HCT116 (cell line): ENCODE data around the gene MYH3. TPM values are rescaled to one million over a fixed set of nuclear protein-coding genes. Genes with fewer than 3 reads are reported as not detected.

Source experiments
- ATAC-seq: fragments of 200-7000 bp; cut with Tn5 transposase; 2 replicates; pipeline ENCODE4 v1.9.1; 2020; ENCODE audit warnings: mild to moderate bottlenecking, moderate library complexity
- BruUV-seq: library from RNA; stranded (reverse); fragments of 400-500 nt; replicated peaks from 2 replicates; lab custom pipeline; 2021; lab: Mats Ljungman, UMichigan
- CTCF ChIA-PET: fragments of 300-600 bp; sonication (Branson Sonifier 250); formaldehyde crosslinking; loops from one replicate; lab custom pipeline; 2021; ENCODE audit warnings: antibody characterized with exemption; lab: Charles Lee
- POLR2A ChIA-PET: fragments of 300-600, 350-600 bp; sonication (Branson Sonifier 250); formaldehyde crosslinking; loops from one replicate; lab custom pipeline; 2021; ENCODE audit warnings: antibody characterized with exemption; lab: Charles Lee
- RAD21 ChIA-PET, 2 experiments: fragments of 300-600 bp; sonication (Branson Sonifier 250); formaldehyde crosslinking; loops; one replicate each; lab custom pipeline; 2023; ENCODE audit warnings: low total read pairs in 2 of 2; ENCODE audit not compliant: uncharacterized antibody in 2 of 2, unreplicated experiment in 2 of 2, low non-redundant PET in 1 of 2; lab: Charles Lee
- DNase-seq: peaks from one replicate; pipeline ENCODE4 v3.0.0-alpha.2; 2010; ENCODE audit warnings: low read depth, low spot score
- H2AFZ ChIP-seq: fragments of 200-600 bp; shearing (Covaris generic), sonication (generic); 2 replicates; pipeline ENCODE4 v1.6.1; 2017; ENCODE audit warnings: low read depth, mixed run types, mixed read lengths, antibody characterized with exemption, low read length; ENCODE audit not compliant: poor library complexity, severe bottlenecking
- H3K27ac ChIP-seq: 2 replicates; pipeline ENCODE4 v1.5.1; 2012; ENCODE audit warnings: low read depth, low read length
- H3K27me3 ChIP-seq: fragments of 200-600 bp; sonication (generic); 2 replicates; pipeline ENCODE4 v1.6.1; 2016; ENCODE audit warnings: mixed run types, low read length, mixed read lengths; ENCODE audit not compliant: insufficient read depth
- H3K36me3 ChIP-seq, 2 experiments: fragments of 200-500 bp in 1 of 2; fragments of 200-600 bp in 1 of 2; sonication (Bioruptor generic) in 1 of 2; sonication (generic) in 1 of 2; 2 replicates each; pipeline versions ENCODE4 v1.5.1 to v1.6.1; 2014 to 2016; ENCODE audit warnings: low read length in 2 of 2, inconsistent platforms in 1 of 2, mixed read lengths in 1 of 2, mixed run types in 1 of 2; ENCODE audit not compliant: insufficient read depth in 2 of 2, control insufficient read depth in 1 of 2
- H3K4me1 ChIP-seq, 2 experiments: fragments of 200-600 bp in 1 of 2; sonication (generic) in 1 of 2; 2 replicates each; pipeline versions ENCODE4 v1.5.1 to v1.6.1; 2012 to 2017; ENCODE audit warnings: low read length in 2 of 2, inconsistent platforms in 1 of 2, mild to moderate bottlenecking in 1 of 2, mixed read lengths in 1 of 2, mixed run types in 1 of 2, moderate library complexity in 1 of 2; ENCODE audit not compliant: insufficient read depth in 2 of 2, control insufficient read depth in 1 of 2
- H3K4me2 ChIP-seq: fragments of 200-600 bp; sonication (generic); 2 replicates; pipeline ENCODE4 v1.6.1; 2017; ENCODE audit warnings: mixed run types, low read length, mixed read lengths
- H3K4me3 ChIP-seq, 2 experiments: fragments of 200-600 bp in 1 of 2; sonication (generic) in 1 of 2; replicated peaks in 1 of 2; 2 replicates each; pipeline ENCODE4 v1.5.1; 2011 to 2016; ENCODE audit warnings: low read length in 2 of 2, control low read depth in 1 of 2, low read depth in 1 of 2, mild to moderate bottlenecking in 1 of 2, mixed read lengths in 1 of 2, mixed run types in 1 of 2
- H3K79me2 ChIP-seq: fragments of 200-600 bp; sonication (generic); 2 replicates; pipeline ENCODE4 v1.6.1; 2017; ENCODE audit warnings: mild to moderate bottlenecking, mixed run types, low read length, moderate library complexity, mixed read lengths; ENCODE audit not compliant: insufficient read depth
- H3K9ac ChIP-seq: fragments of 200-600 bp; sonication (generic); 2 replicates; pipeline ENCODE4 v1.6.1; 2016; ENCODE audit warnings: low read length, mixed read lengths
- H3K9me2 ChIP-seq: fragments of 200-600 bp; sonication (generic), shearing (Covaris generic); 2 replicates; pipeline ENCODE4 v1.6.1; 2017; ENCODE audit warnings: mixed run types, mild to moderate bottlenecking, moderate library complexity; ENCODE audit not compliant: insufficient read depth
- H3K9me3 ChIP-seq, 2 experiments: fragments of 200-500 bp in 1 of 2; fragments of 200-600 bp in 1 of 2; sonication (Bioruptor generic) in 1 of 2; sonication (generic) in 1 of 2; 2 replicates each; pipeline ENCODE4 v1.6.1; 2014 to 2017; ENCODE audit warnings: low read length in 2 of 2, mixed read lengths in 2 of 2, inconsistent platforms in 1 of 2, low read depth in 1 of 2, mild to moderate bottlenecking in 1 of 2, mixed run types in 1 of 2, moderate library complexity in 1 of 2; ENCODE audit not compliant: control insufficient read depth in 1 of 2, insufficient read depth in 1 of 2
- H4K20me1 ChIP-seq: fragments of 200-600 bp; sonication (generic), shearing (Covaris generic); 2 replicates; pipeline ENCODE4 v1.6.1; 2017; ENCODE audit warnings: mixed run types, mild to moderate bottlenecking, moderate library complexity; ENCODE audit not compliant: insufficient read depth
- CBX3 ChIP-seq: IDR thresholded peaks from 2 replicates; pipeline ENCODE4 v1.6.1; 2012; ENCODE audit warnings: low read depth
- EGR1 ChIP-seq: IDR thresholded peaks from 2 replicates; pipeline ENCODE4 v1.6.1; 2012; ENCODE audit warnings: low read depth
- ELF1 ChIP-seq: IDR thresholded peaks from 2 replicates; pipeline ENCODE4 v1.6.1; 2012; ENCODE audit warnings: low read depth, borderline replicate concordance
- EZH2 ChIP-seq: fragments of 200-600 bp; sonication (generic); IDR thresholded peaks from 2 replicates; pipeline ENCODE4 v1.6.1; 2017; ENCODE audit warnings: antibody characterized with exemption, mixed run types
- EZH2phosphoT487 ChIP-seq: fragments of 200-600 bp; IDR thresholded peaks from 2 replicates; pipeline ENCODE4 v1.6.1; 2018; ENCODE audit warnings: antibody characterized with exemption, borderline replicate concordance
- FOSL1 ChIP-seq: IDR thresholded peaks from 2 replicates; pipeline ENCODE4 v1.6.1; 2012; ENCODE audit warnings: low read depth
- JUND ChIP-seq: IDR thresholded peaks from 2 replicates; pipeline ENCODE4 v1.6.1; 2012
- POLR2AphosphoS5 ChIP-seq: IDR thresholded peaks from 2 replicates; pipeline ENCODE4 v1.6.1; 2011; ENCODE audit warnings: mild to moderate bottlenecking, low read depth, low read length, moderate library complexity
- RAD21 ChIP-seq: IDR thresholded peaks from 2 replicates; pipeline ENCODE4 v1.6.1; 2012; ENCODE audit warnings: low read depth, mild to moderate bottlenecking
- REST ChIP-seq: IDR thresholded peaks from 2 replicates; pipeline ENCODE4 v1.6.1; 2012; ENCODE audit warnings: low read depth
- SIN3A ChIP-seq: IDR thresholded peaks from 2 replicates; pipeline ENCODE4 v1.6.1; 2012; ENCODE audit warnings: low read depth
- SP1 ChIP-seq: IDR thresholded peaks from 2 replicates; pipeline ENCODE4 v1.6.1; 2012; ENCODE audit warnings: low read depth
- SRF ChIP-seq: IDR thresholded peaks from 2 replicates; pipeline ENCODE4 v1.6.1; 2012; ENCODE audit warnings: low read depth
- TCF7L2 ChIP-seq: IDR thresholded peaks from 2 replicates; pipeline ENCODE4 v1.7.0; 2011; ENCODE audit warnings: borderline replicate concordance, inconsistent platforms; ENCODE audit not compliant: insufficient read depth, insufficient read length; ENCODE audit errors: extremely low read depth
- YY1 ChIP-seq: IDR thresholded peaks from 2 replicates; pipeline ENCODE4 v1.6.1; 2011; ENCODE audit warnings: low read length, low read depth, moderate library complexity, mild to moderate bottlenecking; ENCODE audit not compliant: insufficient replicate concordance; ENCODE audit errors: extremely low read depth
- ZBTB33 ChIP-seq: IDR thresholded peaks from 2 replicates; pipeline ENCODE4 v1.6.1; 2011; ENCODE audit warnings: mild to moderate bottlenecking, low read length, moderate library complexity; ENCODE audit not compliant: insufficient replicate concordance; ENCODE audit errors: extremely low read depth
- ZNF274 ChIP-seq: fragments of 200-500 bp; sonication (Bioruptor generic); IDR thresholded peaks from 2 replicates; pipeline ENCODE4 v1.6.1; 2014; ENCODE audit warnings: mild to moderate bottlenecking, low read depth, low read length, inconsistent platforms
- intact Hi-C: fragments of 100-400 bp; cut with micrococcal nuclease; formaldehyde crosslinking; loops from 2 replicates; pipeline ENCODE4 v1.10.0; 2022
- total RNA-seq: library from RNA; stranded (reverse); gene quantifications from one replicate; pipeline ENCODE4 v1.2.1, GENCODE V29; 2021; ENCODE audit not compliant: unreplicated experiment

The MYH3 gene
- total RNA-seq, 1 experiment from 2014 or later = 1.6 TPM

GRCh38 chr17:10633738-10634379 lies 23.2 kb downstream of the MYH3 start (continued):
- TF ChIP-seq EZH2phosphoT487 (no peak), ZNF274 (no peak), REST (no peak), SRF (no peak), SP1 (no peak)

- Histone ChIP-seq H3K9ac (no peak overlapping the region), H3K4me2 (no peak overlapping the region), H3K9me3 (no peaks in the 10 kb centered on the region), H3K4me1 (no peaks in the 10 kb centered on the region), H3K27me3 (no peaks in the 10 kb centered on the region), H2AFZ (no peak overlapping the region), H4K20me1 (no peaks in the 10 kb centered on the region), H3K36me3 (no peaks in the 10 kb centered on the region), H3K4me3 (no peak overlapping the region), H3K79me2 (no peaks in the 10 kb centered on the region), H3K9me2 (no peaks in the 10 kb centered on the region), H3K27ac (no peak overlapping the region)
- BruUV-seq = no TSS peak
- TF ChIP-seq SP1 (no peak), EZH2 (no peak), YY1 (no peak), POLR2AphosphoS5 (no peak), EGR1 (no peak), SIN3A (no peak), SRF (no peak), TCF7L2 (no peak), CBX3 (no peak), RAD21 (no peak), FOSL1 (no peak), JUND (no peak), ZNF274 (no peak), ZBTB33 (no peak), ELF1 (no peak)
- POLR2A ChIA-PET = no interaction called here
- RAD21 ChIA-PET = no interaction called here
- intact Hi-C loops = loop anchor here (5.0 kb wide), 1 partner anchor 211 kb away; no protein-coding TSS in a partner anchor
- ATAC-seq (no peak), DNase-seq (no peak)
- CTCF ChIA-PET = interaction anchor here (1.3 to 3.3 kb wide), 2 partner anchors 14 kb away, joined by 3 to 16 read pairs; no protein-coding TSS in a partner anchor
Measured at GRCh38 chr17:10631701-10632100, 25.4 kb downstream of the MYH3 start.
